Activated naive CD8-positive, alpha-beta T cell (primary cell): ENCODE results near the gene SNX32.

Source experiments
- H3K27ac Mint-ChIP-seq: one replicate; pipeline ENCODE4 v1.8.0; 2021; ENCODE audit warnings: mixed read lengths
- H3K27me3 Mint-ChIP-seq: one replicate; pipeline ENCODE4 v1.8.0; 2021; ENCODE audit warnings: mixed read lengths
- H3K36me3 Mint-ChIP-seq: one replicate; pipeline ENCODE4 v1.8.0; 2021; ENCODE audit warnings: mixed read lengths
- H3K4me1 Mint-ChIP-seq: one replicate; pipeline ENCODE4 v1.8.0; 2021; ENCODE audit warnings: low read depth, mixed read lengths
- H3K4me3 Mint-ChIP-seq: one replicate; pipeline ENCODE4 v1.8.0; 2021; ENCODE audit warnings: mild to moderate bottlenecking, mixed read lengths
- H3K9me3 Mint-ChIP-seq: one replicate; pipeline ENCODE4 v1.8.0; 2021; ENCODE audit warnings: low read depth, mixed read lengths

SNX32 gene

DNA sequence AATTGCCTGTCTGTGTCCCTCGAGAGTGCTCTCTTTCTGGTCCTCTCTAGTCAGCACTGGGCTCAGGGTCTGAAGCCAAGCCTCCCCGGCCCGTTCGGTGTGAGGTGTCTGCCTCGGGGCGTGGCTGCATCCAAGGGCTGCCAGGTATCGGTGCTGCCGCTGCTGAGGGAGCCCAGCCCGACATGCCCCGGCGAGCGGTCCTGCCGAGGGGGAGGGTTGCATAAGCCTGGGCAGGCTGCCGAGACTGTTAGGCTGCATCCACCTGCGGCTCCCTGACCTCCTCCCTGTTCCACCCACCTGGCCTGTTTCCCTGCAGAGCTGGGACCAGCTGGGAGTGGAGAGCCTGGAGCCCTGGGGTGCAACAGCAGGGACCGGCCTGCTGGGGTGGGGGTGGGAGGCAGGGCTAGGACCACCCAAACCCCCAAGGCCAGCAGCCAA lies 40.6 kb upstream of the SNX32 start:
- H3K4me1 Mint-ChIP-seq = peaks cover 4% of the 10 kb centered on the region
- no peak overlapping the region for H3K27ac Mint-ChIP-seq
- no peaks in the 10 kb centered on the region for H3K36me3 Mint-ChIP-seq
- no peak overlapping the region for H3K4me3 Mint-ChIP-seq
- no peaks in the 10 kb centered on the region for H3K9me3 Mint-ChIP-seq
- peaks cover 10% of the 10 kb centered on the region for H3K27me3 Mint-ChIP-seq

DNA sequence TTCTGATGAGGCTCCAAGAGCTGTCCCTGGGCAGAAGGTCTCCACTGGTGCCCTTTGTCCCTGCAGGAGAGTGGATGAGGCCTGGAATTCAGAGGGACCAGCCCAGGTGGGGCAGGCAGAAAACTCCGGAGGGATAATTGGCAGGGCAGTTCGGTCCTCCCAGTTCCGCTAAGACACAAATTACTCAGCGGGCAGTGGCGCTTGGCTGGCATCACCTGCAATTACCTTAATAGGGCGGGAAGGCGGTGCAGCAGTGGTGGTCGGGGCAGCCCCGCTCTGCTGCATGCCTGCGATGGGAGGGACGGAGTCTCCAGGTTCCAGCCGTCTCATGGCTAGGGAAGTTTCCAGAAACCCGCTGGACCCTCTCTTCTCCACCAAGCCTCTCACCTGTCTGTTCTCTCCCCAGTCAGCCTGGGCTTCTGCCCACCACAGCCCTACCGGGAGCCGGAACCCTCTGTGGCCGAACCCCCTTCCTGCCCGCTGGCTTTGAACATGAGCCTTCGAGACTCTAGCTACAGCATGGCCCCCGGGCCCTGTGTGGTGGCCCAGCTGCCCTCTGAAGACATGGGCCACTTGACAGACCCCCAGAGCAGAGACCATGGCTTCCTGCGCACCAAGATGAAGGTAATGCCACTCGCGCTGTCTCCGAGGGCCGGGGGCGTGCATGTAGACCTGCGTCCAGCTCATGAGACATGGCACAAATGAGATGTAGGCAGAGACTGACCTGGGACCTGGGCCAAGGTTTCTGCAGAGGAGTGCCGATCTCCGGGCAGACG lies 40.0 kb upstream of the SNX32 start:
- Mint-ChIP-seq H3K9me3 (no peaks in the 10 kb centered on the region), H3K4me3 (no peak overlapping the region), H3K36me3 (no peaks in the 10 kb centered on the region), H3K27me3 (peaks cover 9% of the 10 kb centered on the region), H3K27ac (no peak overlapping the region), H3K4me1 (no peaks in the 10 kb centered on the region)

DNA sequence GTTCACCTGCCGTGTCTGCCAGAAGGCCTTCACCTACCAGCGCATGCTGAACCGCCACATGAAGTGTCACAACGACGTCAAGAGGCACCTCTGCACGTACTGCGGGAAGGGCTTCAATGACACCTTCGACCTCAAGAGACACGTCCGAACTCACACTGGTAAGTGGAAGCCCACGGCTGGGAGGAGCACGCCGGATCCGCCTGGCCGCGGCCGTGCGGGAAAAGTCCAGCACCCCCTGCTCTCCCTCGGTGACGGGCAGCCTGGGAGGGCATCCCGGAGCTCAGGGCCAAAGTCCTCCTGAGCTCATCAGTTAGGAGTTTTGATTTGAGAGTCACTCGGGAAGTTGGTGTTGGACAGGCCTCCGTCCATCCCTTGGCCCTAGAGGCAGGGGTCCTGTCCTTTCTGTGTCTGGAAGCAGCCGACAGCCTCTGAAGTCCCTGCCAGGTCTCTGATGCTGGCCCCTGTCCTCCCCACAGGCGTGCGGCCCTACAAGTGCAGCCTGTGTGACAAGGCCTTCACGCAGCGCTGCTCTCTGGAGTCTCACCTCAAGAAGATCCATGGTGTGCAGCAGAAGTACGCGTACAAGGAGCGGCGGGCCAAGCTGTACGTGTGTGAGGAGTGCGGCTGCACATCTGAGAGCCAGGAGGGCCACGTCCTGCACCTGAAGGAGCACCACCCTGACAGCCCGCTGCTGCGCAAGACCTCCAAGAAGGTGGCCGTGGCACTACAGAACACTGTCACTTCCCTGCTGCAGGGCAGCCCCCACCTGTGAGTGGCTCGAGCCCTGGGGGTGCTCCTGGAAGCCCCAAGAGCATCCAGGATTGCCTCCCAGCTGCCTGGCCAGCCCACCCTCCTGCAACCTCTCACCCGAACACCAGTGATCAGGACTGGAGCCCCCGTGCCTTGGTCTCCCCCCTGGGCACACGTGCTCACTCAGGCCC lies 38.9 kb upstream of the SNX32 start:
- Mint-ChIP-seq H3K9me3 (no peaks in the 10 kb centered on the region), H3K4me1 (no peaks in the 10 kb centered on the region), H3K4me3 (no peak overlapping the region), H3K36me3 (no peaks in the 10 kb centered on the region), H3K27ac (no peak overlapping the region), H3K27me3 (peaks cover 7% of the 10 kb centered on the region)

DNA sequence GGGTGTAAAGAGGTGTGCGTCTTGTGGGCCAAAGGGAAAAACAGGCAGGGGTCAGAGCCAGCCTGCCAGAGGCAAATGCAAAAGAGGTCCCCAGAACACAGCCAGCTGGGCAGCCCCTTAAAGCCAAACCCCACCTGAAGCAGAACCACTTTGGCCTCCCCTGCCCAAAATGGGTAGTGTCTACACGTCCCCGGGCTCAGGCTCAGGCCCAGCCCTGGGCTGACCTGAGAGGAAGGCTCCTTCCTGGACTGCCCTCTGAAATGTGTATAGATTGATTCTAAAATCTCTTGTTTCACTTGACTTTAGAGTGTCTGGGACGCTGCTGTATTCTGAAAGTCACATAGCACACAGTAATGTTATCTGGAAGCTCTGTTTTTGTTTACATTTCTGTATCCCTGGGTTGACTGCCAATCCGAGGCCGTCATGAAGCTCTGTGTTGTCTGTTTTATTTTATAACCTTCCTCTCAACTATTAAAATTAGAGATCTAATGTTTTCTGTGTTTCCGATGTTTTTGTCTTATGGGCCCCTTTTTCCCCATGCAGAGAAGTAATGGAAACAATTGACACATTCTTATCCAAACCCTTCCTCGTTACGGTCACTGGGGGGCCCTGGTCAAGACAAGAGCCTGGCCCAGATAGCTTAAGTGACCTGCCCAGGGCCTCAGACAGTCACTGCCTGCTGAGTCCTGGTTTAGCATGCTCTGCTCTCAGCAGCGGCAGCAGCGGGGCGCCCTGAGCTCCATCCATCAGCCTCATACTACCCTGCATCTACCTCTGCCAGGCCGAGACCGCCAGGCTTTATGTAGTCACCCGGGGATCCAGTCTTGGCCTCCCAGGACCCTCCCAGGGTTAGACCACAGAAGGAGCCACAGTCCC lies 36.8 kb upstream of the SNX32 start:
- no peaks in the 10 kb centered on the region for H3K4me1 Mint-ChIP-seq
- no peak overlapping the region for H3K4me3 Mint-ChIP-seq
- H3K9me3 Mint-ChIP-seq = no peaks in the 10 kb centered on the region
- H3K36me3 Mint-ChIP-seq = no peaks in the 10 kb centered on the region
- no peak overlapping the region for H3K27ac Mint-ChIP-seq
- peaks cover 3% of the 10 kb centered on the region for H3K27me3 Mint-ChIP-seq

DNA sequence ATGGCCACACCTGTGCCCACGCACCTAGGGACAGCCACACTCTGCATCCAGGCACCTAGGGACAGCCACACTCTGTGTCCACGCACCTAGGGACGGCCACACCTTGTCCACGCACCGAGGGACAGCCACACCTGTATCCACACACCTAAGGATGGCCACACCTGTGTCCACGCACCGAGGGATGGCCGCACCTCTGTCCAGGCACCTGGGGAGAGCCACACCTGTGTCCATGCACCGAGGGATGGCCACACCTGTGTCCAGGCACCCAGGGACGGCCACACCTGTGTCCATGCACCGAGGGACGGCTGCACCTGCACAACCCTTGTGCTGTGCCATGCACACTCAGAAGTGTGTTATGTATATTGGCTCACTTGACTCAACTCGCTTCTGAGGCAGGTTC lies 36.1 kb upstream of the SNX32 start:
- Mint-ChIP-seq H3K27ac (no peak overlapping the region), H3K36me3 (no peaks in the 10 kb centered on the region), H3K4me1 (no peaks in the 10 kb centered on the region), H3K9me3 (no peaks in the 10 kb centered on the region), H3K4me3 (no peak overlapping the region), H3K27me3 (peaks cover 3% of the 10 kb centered on the region)

DNA sequence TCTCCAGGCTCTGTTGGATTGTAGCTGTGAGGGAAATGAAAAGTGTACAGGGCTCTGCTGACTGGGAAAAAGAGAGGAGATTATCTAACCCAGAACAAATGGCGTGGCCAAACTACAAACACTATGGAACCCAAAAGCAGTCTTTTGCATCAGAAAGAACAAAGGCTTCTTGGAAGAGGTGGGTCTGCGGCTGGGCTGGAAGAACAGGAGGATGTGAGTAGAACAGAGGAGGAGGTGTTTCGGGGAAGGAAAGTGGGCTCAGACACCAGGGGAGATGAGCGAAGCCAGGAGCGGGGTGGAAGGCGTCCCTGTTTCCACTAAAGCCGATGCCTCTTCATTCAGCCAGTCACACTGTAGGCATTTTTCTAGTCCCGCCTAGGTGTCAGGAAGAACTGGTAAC lies 34.9 kb upstream of the SNX32 start:
- Mint-ChIP-seq H3K9me3 (no peaks in the 10 kb centered on the region), H3K4me3 (no peak overlapping the region), H3K36me3 (no peaks in the 10 kb centered on the region), H3K27ac (no peak overlapping the region), H3K27me3 (peaks cover 3% of the 10 kb centered on the region), H3K4me1 (no peaks in the 10 kb centered on the region)

DNA sequence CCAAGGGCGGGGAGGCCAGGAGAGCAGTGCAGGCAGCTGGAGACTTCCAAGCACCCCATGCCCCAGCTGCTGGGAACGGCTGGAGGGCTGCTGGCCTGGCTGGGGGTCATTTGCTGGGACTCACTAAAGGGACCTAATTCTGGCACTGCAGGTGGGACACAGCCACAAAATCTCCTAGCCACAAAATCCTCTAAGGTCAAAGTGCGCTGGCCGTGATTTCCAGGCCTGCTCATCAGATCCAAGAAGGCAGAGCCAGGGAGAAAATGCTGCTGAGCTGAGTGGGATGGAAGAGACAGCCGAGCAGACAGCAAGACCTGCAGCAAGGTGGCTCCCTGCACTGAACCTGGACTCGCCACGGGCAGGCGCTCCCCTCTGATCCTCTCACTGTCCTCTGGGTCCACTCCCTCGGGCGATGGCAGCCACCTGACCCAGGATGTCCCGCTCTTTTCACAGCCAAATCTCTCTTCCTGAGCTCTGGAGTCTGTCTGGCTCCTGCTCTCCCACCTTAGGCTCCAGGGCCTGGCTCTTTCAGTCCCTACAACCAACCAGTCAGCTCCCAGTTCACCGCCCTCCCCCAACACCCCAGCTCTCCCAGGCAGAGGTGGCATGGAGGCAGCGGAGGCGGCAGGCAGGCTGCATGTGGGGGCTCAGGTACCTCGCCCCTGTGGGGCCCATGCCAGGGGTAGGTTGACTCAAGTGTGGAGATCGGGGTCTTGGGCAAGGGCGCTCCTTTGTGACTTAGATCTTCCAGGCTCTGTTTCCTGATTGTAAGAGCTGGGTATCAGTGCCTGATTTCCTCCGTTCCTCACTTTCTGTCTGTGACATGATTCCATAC lies 32.4 kb upstream of the SNX32 start:
- peaks cover 3% of the 10 kb centered on the region for H3K27me3 Mint-ChIP-seq
- H3K9me3 Mint-ChIP-seq = no peaks in the 10 kb centered on the region

DNA sequence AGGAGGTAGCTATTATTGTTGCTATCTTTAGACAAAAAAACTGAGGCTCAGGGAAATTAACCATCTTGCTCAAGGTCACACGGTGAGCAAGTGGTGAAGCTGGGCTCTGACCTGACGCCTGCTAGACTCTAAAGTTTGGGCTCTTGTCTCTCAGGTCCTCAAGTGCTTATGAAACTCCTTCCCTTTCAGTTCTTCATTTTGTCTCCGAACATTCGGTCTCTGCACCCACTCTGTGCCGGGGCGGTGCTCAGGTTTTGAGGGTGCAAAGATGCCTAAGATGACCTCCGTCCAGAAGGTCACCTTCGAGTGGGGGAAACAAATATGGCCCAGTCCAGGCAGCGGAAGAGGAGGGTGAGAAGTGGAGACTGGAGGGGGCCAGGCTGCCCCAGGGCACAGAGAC lies 30.9 kb upstream of the SNX32 start:
- no peak overlapping the region for H3K4me3 Mint-ChIP-seq
- peaks cover 3% of the 10 kb centered on the region for H3K27me3 Mint-ChIP-seq
- H3K4me1 Mint-ChIP-seq = no peaks in the 10 kb centered on the region
- no peak overlapping the region for H3K27ac Mint-ChIP-seq
- no peaks in the 10 kb centered on the region for H3K36me3 Mint-ChIP-seq
- no peaks in the 10 kb centered on the region for H3K9me3 Mint-ChIP-seq

More for the DNA sequence above, 32.4 kb upstream of the SNX32 start:
- no peaks in the 10 kb centered on the region for H3K36me3 Mint-ChIP-seq
- H3K27ac Mint-ChIP-seq = no peak overlapping the region
- no peaks in the 10 kb centered on the region for H3K4me1 Mint-ChIP-seq
- no peak overlapping the region for H3K4me3 Mint-ChIP-seq

DNA sequence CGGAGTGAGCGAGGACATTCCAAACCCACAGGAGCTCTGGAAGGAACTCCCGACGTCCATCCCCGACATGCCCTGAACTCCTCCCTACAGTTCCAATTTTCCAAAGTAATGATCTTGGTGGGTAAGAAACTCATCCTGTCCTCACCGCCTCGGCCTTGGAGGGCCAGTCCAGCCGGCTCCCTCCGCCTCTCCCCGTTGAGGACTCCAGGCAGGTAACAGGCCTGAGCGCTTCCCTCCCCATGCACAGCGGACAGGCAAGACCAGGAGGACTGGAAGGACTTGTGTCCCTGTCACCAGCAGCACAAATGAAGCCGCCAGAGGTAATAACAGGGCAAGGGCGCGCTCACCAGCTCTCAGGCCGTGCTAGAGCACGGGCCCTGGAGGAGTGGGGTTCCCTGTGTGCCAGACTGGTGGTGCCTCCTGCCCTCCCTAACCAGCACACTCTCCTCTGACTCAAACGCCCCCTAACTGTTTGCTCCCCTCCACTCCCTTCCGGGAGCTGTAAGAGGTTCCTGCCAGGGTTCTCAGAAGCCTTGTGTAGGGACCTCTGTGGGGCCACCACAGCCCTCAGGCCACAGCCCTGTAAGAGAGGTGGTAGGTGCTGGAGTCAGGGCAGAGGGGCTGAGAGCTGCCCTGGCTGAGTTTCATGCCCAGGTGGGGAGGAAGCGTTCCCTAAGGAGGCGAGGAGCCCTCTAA lies 29.8 kb upstream of the SNX32 start:
- Mint-ChIP-seq H3K27me3 (peaks cover under 1% of the 10 kb centered on the region), H3K36me3 (no peaks in the 10 kb centered on the region), H3K4me1 (no peaks in the 10 kb centered on the region), H3K4me3 (no peak overlapping the region), H3K9me3 (no peaks in the 10 kb centered on the region), H3K27ac (no peak overlapping the region)

DNA sequence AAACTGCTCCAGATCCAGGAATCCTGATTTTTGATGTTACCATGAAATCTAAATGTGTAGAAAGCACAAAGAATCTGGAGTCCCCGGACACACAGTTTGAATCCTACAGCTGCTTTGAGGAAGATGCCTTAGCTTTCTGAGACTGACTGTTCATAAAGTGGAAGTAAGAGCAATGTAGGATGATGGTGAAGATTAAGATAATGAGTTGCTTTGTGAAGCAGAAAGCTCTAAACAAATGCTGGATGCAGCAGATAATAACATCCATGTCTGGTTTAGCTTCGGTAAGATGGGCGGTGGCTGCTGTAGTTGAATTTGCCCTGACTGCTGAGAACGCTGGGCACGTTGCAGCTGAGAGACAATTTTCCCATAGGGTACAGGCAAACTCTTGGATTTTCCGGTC lies 26.8 kb upstream of the SNX32 start:
- no peaks in the 10 kb centered on the region for H3K9me3 Mint-ChIP-seq
- H3K4me3 Mint-ChIP-seq = no peak overlapping the region
- no peaks in the 10 kb centered on the region for H3K4me1 Mint-ChIP-seq
- H3K36me3 Mint-ChIP-seq = no peaks in the 10 kb centered on the region
- H3K27ac Mint-ChIP-seq = no peak overlapping the region
- H3K27me3 Mint-ChIP-seq = no peaks in the 10 kb centered on the region

DNA sequence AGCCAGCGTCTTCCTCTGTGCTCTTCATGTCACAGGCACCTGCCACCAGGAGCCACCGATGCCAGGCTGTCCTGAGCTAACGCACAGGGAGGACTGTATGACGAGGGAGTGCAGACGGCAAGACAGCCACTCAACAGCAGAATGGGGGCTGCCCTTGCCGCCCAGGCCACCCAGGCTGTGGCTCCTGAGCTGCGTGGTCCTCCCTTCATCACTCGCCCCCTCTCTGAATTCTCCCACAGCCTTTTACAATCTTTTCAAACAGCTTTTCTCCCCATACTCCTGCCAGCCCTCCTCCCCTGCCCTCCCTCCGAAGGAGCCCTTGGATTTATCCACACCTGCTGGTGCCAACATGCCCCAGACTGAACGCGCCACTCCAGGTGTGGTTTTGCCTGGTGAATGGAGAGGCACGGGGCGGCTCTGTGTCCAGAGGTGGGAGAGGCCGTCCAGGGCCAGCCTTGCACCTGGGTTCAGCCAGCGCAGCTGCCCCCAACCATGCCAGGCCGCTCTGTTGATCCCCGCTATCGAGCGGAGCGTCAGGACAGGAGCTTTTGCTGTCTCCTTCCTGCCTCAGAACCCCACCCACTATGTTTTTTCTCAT lies 24.9 kb upstream of the SNX32 start:
- Mint-ChIP-seq H3K36me3 (no peaks in the 10 kb centered on the region), H3K27me3 (no peaks in the 10 kb centered on the region), H3K9me3 (no peaks in the 10 kb centered on the region), H3K4me3 (no peak overlapping the region), H3K27ac (no peak overlapping the region), H3K4me1 (no peaks in the 10 kb centered on the region)

DNA sequence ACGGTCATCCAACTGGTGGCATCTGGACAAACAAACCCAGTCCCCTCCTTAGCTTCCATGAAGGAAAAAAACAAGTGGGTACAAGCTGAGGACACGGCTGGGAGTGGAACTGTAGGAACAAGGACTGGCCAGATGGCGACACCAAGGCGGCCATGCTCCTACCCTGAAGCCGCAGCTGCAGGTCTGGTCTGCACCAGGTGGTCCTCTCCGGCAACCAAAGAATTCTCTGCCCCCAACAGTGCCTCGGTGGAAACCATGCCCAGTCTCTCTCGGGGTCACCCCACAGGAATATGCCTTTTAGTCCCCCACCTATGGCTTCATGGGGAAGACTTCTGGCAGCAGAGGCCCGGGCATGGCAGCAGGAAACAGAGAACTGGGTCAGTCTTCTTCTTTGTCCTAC lies 24.3 kb upstream of the SNX32 start:
- no peaks in the 10 kb centered on the region for H3K27me3 Mint-ChIP-seq
- H3K4me1 Mint-ChIP-seq = no peaks in the 10 kb centered on the region
- no peak overlapping the region for H3K4me3 Mint-ChIP-seq
- no peaks in the 10 kb centered on the region for H3K9me3 Mint-ChIP-seq
- H3K36me3 Mint-ChIP-seq = no peaks in the 10 kb centered on the region
- no peak overlapping the region for H3K27ac Mint-ChIP-seq

DNA sequence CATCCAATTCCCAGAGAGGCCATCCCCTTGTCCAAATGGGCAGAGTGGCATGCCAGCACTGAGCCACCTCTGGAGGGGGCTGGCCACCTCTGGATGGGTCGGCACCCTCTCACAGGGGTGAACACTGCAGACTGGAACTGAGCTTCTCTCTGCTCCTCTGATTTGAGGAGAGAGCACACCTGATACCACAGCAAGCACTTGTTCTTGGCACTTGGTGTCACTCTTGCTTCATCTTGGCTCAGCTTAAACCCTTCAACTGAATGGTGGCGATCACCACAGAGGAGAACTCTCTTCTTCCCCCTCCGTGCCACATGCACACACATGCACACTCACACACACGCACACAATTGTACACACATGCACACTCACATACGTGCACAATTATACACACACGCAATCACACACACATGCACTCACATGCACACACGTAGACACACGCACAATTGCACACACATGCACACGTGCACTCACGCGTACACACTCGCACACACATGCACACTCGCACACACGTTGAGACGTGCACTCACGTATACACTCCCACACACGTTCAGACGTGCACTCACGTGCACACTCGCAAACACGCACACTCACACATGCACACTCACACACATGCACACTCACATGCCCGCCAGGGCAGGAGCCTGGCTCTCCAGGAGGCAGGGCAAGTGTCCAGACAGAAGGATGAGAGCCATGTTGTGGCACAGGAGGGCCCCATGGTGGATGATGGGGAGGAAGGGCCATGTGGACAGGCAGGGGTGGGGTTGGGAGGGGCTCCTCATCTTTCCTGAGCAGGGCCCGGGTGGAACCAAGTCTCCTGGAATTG lies 23.5 kb upstream of the SNX32 start:
- H3K4me1 Mint-ChIP-seq = no peaks in the 10 kb centered on the region
- no peak overlapping the region for H3K4me3 Mint-ChIP-seq
- H3K27ac Mint-ChIP-seq = no peak overlapping the region

More for the DNA sequence above, 23.5 kb upstream of the SNX32 start:
- Mint-ChIP-seq H3K36me3 (no peaks in the 10 kb centered on the region), H3K9me3 (no peaks in the 10 kb centered on the region), H3K27me3 (no peaks in the 10 kb centered on the region)
